ENCODE results near the gene PRKD2. TPM values are rescaled to one million over a fixed set of nuclear protein-coding genes. Genes with fewer than 3 reads are reported as not detected.

The PRKD2 gene
- total RNA-seq, 4 donors from 2014 or later, result 57.0 to 88.8 (median 64.0) TPM

DNA sequence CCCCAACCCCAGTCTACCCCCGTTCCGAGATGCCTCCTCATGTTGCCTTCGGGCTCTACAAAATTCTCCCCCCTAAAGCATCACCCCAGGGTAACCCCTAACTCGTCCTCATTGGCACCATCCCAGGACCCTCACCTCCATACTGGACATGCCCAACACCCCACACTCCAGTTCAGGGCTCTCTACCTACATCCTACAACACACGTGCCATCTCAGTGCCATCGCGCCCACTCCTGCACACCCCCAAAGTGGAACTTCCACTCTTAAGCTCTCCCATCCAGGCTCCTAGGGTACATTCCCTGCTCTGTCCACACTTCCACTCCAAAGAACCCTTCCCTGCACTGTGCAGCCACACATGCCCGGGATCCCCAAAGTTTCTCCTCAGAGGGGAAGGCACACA is 28.1 kb upstream of the PRKD2 start:
- no peak for TF ChIP-seq POLR2A (IDR thresholded peaks at IDR 0.05)
- TF ChIP-seq, protein P1, sequence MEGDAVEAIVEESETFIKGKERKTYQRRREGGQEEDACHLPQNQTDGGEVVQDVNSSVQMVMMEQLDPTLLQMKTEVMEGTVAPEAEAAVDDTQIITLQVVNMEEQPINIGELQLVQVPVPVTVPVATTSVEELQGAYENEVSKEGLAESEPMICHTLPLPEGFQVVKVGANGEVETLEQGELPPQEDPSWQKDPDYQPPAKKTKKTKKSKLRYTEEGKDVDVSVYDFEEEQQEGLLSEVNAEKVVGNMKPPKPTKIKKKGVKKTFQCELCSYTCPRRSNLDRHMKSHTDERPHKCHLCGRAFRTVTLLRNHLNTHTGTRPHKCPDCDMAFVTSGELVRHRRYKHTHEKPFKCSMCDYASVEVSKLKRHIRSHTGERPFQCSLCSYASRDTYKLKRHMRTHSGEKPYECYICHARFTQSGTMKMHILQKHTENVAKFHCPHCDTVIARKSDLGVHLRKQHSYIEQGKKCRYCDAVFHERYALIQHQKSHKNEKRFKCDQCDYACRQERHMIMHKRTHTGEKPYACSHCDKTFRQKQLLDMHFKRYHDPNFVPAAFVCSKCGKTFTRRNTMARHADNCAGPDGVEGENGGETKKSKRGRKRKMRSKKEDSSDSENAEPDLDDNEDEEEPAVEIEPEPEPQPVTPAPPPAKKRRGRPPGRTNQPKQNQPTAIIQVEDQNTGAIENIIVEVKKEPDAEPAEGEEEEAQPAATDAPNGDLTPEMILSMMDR (IDR thresholded peaks at IDR 0.05), result no peak
- H3K4me1 ChIP-seq, result peaks cover 0 to 27% (median 8%) of the 10 kb centered on the region in 4 donors
- DNase-seq, result no peak
- peaks cover 0 to 6% (median 0%) of the 10 kb centered on the region in 3 donors for H3K36me3 ChIP-seq
- H3K4me3 ChIP-seq, result peak overlapping the region; percentile 91 to 100 (median 100)
- H3K27ac ChIP-seq, result peak overlapping the region in 1 of 4 donors; percentile 94
- H3K9me3 ChIP-seq, result no peaks in the 10 kb centered on the region
- H3K27me3 ChIP-seq, result no peaks in the 10 kb centered on the region

DNA sequence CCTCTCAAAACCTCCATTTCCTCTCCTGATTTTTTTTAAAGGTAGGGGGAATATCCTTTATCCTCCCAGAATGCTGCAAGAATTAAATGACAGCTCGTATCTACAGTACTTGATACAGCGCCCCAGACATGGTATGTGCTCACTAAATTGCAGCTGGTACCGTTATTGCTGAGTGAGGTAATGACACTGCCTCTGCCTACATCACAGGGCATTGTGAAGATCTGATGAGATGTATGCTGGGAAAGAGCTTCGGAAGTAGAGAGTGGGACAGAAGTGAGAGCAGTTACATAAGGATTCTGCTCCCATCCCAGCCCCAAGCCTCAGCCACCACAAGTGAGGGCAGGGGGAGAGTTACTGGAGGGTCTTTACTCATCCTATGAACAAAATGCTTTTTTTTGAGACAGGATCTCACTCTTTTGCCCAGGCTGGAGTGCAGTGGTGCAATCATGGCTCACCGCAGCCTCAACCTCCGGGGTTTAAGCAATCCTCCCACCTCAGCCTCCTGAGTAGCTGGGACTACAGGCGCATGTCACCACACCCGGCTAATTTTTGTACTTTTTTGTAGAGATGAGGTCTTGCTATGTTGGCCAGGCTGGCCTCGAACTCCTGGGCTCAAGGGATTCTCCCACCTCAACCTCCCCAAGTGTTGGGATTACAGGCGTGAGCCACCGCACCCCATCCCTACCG is 27.2 kb upstream of the PRKD2 start:
- Histone ChIP-seq H3K4me1 (peaks cover 0 to 27% (median 8%) of the 10 kb centered on the region in 4 donors), H3K9me3 (no peaks in the 10 kb centered on the region), H3K27me3 (no peaks in the 10 kb centered on the region), H3K27ac (no peak overlapping the region), H3K4me3 (no peak overlapping the region), H3K36me3 (peaks cover 0 to 6% (median 0%) of the 10 kb centered on the region in 3 donors)
- DNase-seq, result no peak
- TF ChIP-seq, protein P1 (IDR thresholded peaks at IDR 0.05), result no peak

DNA sequence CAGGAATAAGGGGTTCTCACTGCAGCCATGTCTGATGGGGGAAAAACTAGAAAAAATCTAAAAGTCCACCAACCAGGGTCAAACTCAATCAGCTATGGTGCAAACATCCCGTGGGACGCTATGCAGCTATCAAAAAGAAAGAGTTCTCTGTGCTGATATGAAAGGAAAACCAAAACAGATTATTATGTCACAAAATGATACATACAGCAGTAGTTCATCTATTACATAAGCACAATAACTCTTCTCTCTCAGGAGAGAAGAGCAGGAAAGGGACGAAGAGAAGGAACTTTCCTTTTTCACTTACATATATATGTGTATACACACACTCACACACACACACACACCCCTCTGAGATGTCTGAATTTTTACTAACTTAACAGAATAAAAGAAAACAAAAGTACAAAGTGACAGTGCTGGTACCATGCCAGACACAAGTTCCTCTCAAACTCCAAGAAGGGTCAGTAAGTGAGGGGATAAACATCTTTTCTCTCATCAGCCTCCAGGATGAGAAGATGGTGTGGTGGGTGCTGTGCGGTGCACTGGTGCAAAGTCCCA is 26.1 kb upstream of the PRKD2 start:
- DNase-seq, result no peak
- Histone ChIP-seq H3K27ac (peak overlapping the region in 1 of 4 donors; percentile 1), H3K4me3 (no peak overlapping the region), H3K27me3 (no peaks in the 10 kb centered on the region), H3K4me1 (peaks cover 0 to 27% (median 8%) of the 10 kb centered on the region in 4 donors), H3K36me3 (peaks cover 0 to 14% (median 0%) of the 10 kb centered on the region in 3 donors), H3K9me3 (no peaks in the 10 kb centered on the region)
- TF ChIP-seq POLR2A (IDR thresholded peaks at IDR 0.05), result no peak
- TF ChIP-seq, protein P1 (IDR thresholded peaks at IDR 0.05), result no peak

DNA sequence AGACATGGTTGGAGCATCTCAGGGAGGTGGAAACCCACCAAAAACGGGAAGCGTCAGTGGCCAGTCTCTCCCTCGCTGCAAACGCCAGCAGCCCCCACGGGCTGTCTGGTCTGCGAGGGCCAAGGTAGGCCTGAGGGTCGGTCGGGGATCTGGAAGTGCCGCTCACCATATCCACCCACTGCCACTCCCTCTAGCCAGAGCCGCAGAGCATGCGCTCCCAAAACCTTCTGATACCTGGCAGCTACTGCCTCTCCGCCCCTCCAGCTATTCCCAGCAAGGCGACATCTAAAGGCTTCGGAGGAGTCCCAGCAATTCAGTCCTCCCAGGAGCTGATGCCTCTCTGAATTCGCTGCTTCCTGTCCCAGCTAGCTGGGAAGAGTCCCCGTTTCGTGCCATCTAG is 24.5 kb upstream of the PRKD2 start:
- peaks cover 0 to 30% (median 0%) of the 10 kb centered on the region in 3 donors for H3K36me3 ChIP-seq
- H3K4me1 ChIP-seq, result peaks cover 0 to 22% (median 6%) of the 10 kb centered on the region in 4 donors
- H3K9me3 ChIP-seq, result no peaks in the 10 kb centered on the region

GRCh38 chr19:46739290-46739771 is 22.4 kb upstream of the PRKD2 start:
- TF ChIP-seq POLR2A (IDR thresholded peaks at IDR 0.05), result no peak
- TF ChIP-seq, protein P1 (IDR thresholded peaks at IDR 0.05), result no peak
- no peaks in the 10 kb centered on the region for H3K27me3 ChIP-seq
- no peak overlapping the region for H3K27ac ChIP-seq
- no peaks in the 10 kb centered on the region for H3K9me3 ChIP-seq
- no peak overlapping the region for H3K4me3 ChIP-seq
- peaks cover 0 to 14% (median under 1%) of the 10 kb centered on the region in 4 donors for H3K4me1 ChIP-seq
- DNase-seq, result peak in 1 of 3 donors; percentile 45
- H3K36me3 ChIP-seq, result peaks cover 0 to 49% (median 0%) of the 10 kb centered on the region in 3 donors

More for the DNA sequence above, 24.5 kb upstream of the PRKD2 start:
- TF ChIP-seq, protein P1 (IDR thresholded peaks at IDR 0.05), result no peak
- no peaks in the 10 kb centered on the region for H3K27me3 ChIP-seq
- DNase-seq, result no peak
- H3K4me3 ChIP-seq, result no peak overlapping the region
- H3K27ac ChIP-seq, result no peak overlapping the region

All from Peyer's patch (tissue), 4 donors.